WTC11 (cell line): Measurements from ENCODE around the gene LACC1. TPM values are rescaled to one million over a fixed set of nuclear protein-coding genes. Genes with fewer than 3 reads are reported as not detected.

Experiments used
- ATAC-seq: fragments of 200-7000 bp; cut with Tn5 transposase; 2 replicates; pipeline ENCODE4 v1.10.0; 2021; ENCODE audit warnings: mild to moderate bottlenecking, moderate library complexity
- CTCF ChIA-PET: fragments of 300-600 bp; sonication (Branson Sonifier 250); formaldehyde crosslinking; loops from one replicate; lab custom pipeline; 2021; ENCODE audit warnings: antibody characterized with exemption; lab: Charles Lee
- POLR2A ChIA-PET: fragments of 350-600 bp; sonication (Branson Sonifier 250); formaldehyde crosslinking; loops from one replicate; lab custom pipeline; 2021; ENCODE audit warnings: antibody characterized with exemption; lab: Charles Lee
- DNase-seq: peaks from one replicate; pipeline ENCODE4 v3.0.0; 2021; ENCODE audit warnings: low spot score
- H3K27ac Mint-ChIP-seq: 2 replicates; pipeline ENCODE4 v1.8.0; 2021; ENCODE audit warnings: mixed read lengths
- H3K27me3 Mint-ChIP-seq: 2 replicates; pipeline ENCODE4 v1.8.0; 2021; ENCODE audit warnings: low read depth, mild to moderate bottlenecking, moderate library complexity, mixed read lengths
- H3K36me3 Mint-ChIP-seq: 2 replicates; pipeline ENCODE4 v1.8.0; 2021; ENCODE audit warnings: mixed read lengths
- H3K4me1 Mint-ChIP-seq: 2 replicates; pipeline ENCODE4 v1.8.0; 2022; ENCODE audit warnings: mixed read lengths
- H3K4me3 Mint-ChIP-seq: 2 replicates; pipeline ENCODE4 v1.8.0; 2021; ENCODE audit warnings: mild to moderate bottlenecking, moderate library complexity, mixed read lengths
- H3K9me3 Mint-ChIP-seq: 2 replicates; pipeline ENCODE4 v1.8.0; 2021; ENCODE audit warnings: mixed read lengths
- CREM ChIP-seq: sonication (generic); formaldehyde crosslinking; IDR thresholded peaks from 2 replicates; pipeline ENCODE4 v1.8.1; 2022; ENCODE audit warnings: mild to moderate bottlenecking, missing genetic modification reagents, moderate library complexity
- ERG ChIP-seq: fragments of 250-450 bp; sonication (Bioruptor Pico); IDR thresholded peaks from 2 replicates; pipeline ENCODE4 v1.8.0; 2021; ENCODE audit warnings: mild to moderate bottlenecking
- GRHL2 ChIP-seq: fragments of 250-450 bp; sonication (Bioruptor Pico); IDR thresholded peaks from 2 replicates; pipeline ENCODE4 v1.8.0; 2022; ENCODE audit warnings: mild to moderate bottlenecking, moderate library complexity; ENCODE audit not compliant: insufficient replicate concordance, severe bottlenecking
- HMGA2 ChIP-seq: fragments of 250-450 bp; sonication (Bioruptor Pico); IDR thresholded peaks from 2 replicates; pipeline ENCODE4 v1.4.0; 2021; ENCODE audit warnings: mild to moderate bottlenecking, moderate library complexity
- HMGXB4 ChIP-seq: sonication (generic); formaldehyde crosslinking; IDR thresholded peaks from 2 replicates; pipeline ENCODE4 v1.8.1; 2023; ENCODE audit warnings: mild to moderate bottlenecking, moderate library complexity, missing genetic modification reagents
- IRF2 ChIP-seq: sonication (generic); formaldehyde crosslinking; IDR thresholded peaks from 2 replicates; pipeline ENCODE4 v1.8.0; 2022; ENCODE audit warnings: low read depth, missing genetic modification reagents, borderline replicate concordance
- OVOL2 ChIP-seq: fragments of 250-450 bp; sonication (Bioruptor Pico); IDR thresholded peaks from 2 replicates; pipeline ENCODE4 v1.9.0; 2021; ENCODE audit warnings: mild to moderate bottlenecking, borderline replicate concordance
- PRRX2 ChIP-seq: fragments of 250-450 bp; sonication (Bioruptor Pico); IDR thresholded peaks from 2 replicates; pipeline ENCODE4 v1.8.0; 2021; ENCODE audit warnings: mild to moderate bottlenecking
- RORB ChIP-seq: fragments of 250-450 bp; sonication (Bioruptor Pico); IDR thresholded peaks from 2 replicates; pipeline ENCODE4 v1.9.0; 2021; ENCODE audit warnings: mild to moderate bottlenecking
- SOX15 ChIP-seq: fragments of 250-450 bp; sonication (Bioruptor Pico); IDR thresholded peaks from 2 replicates; pipeline ENCODE4 v1.9.0; 2021; ENCODE audit warnings: mild to moderate bottlenecking
- ZNF232 ChIP-seq: sonication (generic); formaldehyde crosslinking; IDR thresholded peaks from 2 replicates; pipeline ENCODE4 v1.8.0; 2022; ENCODE audit warnings: mild to moderate bottlenecking, missing genetic modification reagents
- ZNF281 ChIP-seq: sonication (generic); formaldehyde crosslinking; IDR thresholded peaks from 2 replicates; pipeline ENCODE4 v1.8.0; 2023; ENCODE audit warnings: mild to moderate bottlenecking, missing genetic modification reagents
- ZNF317 ChIP-seq: sonication (generic); formaldehyde crosslinking; IDR thresholded peaks from 2 replicates; pipeline ENCODE4 v1.8.1; 2023; ENCODE audit warnings: low read depth, mild to moderate bottlenecking, moderate library complexity, missing genetic modification reagents, borderline replicate concordance
- ZNF396 ChIP-seq: fragments of 250-450 bp; sonication (Bioruptor Pico); IDR thresholded peaks from 2 replicates; pipeline ENCODE4 v1.8.0; 2021; ENCODE audit warnings: mild to moderate bottlenecking, moderate library complexity, borderline replicate concordance
- ZNF416 ChIP-seq: fragments of 250-450 bp; sonication (Bioruptor Pico); IDR thresholded peaks from 2 replicates; pipeline ENCODE4 v1.9.0; 2021; ENCODE audit warnings: mild to moderate bottlenecking, inconsistent platforms
- ZNF671 ChIP-seq: fragments of 250-450 bp; sonication (Bioruptor Pico); IDR thresholded peaks from 2 replicates; pipeline ENCODE4 v1.8.0; 2021; ENCODE audit warnings: mild to moderate bottlenecking
- total RNA-seq: library from RNA; stranded (reverse); gene quantifications from 3 replicates; pipeline ENCODE4 v1.2.3, GENCODE V29; 2021
- TF ChIP-seq, protein P1 (sequence below): fragments of 250-450 bp; sonication (Bioruptor Pico); IDR thresholded peaks from 2 replicates; pipeline ENCODE4 v1.9.0; 2021; ENCODE audit warnings: moderate library complexity, mild to moderate bottlenecking, inconsistent platforms, borderline replicate concordance
- TF ChIP-seq, protein P2 (sequence below): sonication (generic); formaldehyde crosslinking; IDR thresholded peaks from 2 replicates; pipeline ENCODE4 v1.8.1; 2023; ENCODE audit warnings: mild to moderate bottlenecking, missing genetic modification reagents, moderate library complexity
- TF ChIP-seq, protein P3 (sequence below): sonication (generic); formaldehyde crosslinking; IDR thresholded peaks from 2 replicates; pipeline ENCODE4 v1.8.1; 2022; ENCODE audit warnings: low read depth, mild to moderate bottlenecking, moderate library complexity, missing genetic modification reagents, borderline replicate concordance
- TF ChIP-seq, protein P4 (sequence below): fragments of 250-450 bp; sonication (Bioruptor Pico); IDR thresholded peaks from 2 replicates; pipeline ENCODE4 v1.9.0; 2021; ENCODE audit warnings: mild to moderate bottlenecking
- TF ChIP-seq, protein P5 (sequence below): fragments of 200-600 bp; IDR thresholded peaks from 2 replicates; pipeline ENCODE4 v1.8.0; 2022; ENCODE audit warnings: antibody characterized with exemption

The LACC1 gene
- total RNA-seq, 1 experiment from 2014 or later, result 5.5 TPM

DNA sequence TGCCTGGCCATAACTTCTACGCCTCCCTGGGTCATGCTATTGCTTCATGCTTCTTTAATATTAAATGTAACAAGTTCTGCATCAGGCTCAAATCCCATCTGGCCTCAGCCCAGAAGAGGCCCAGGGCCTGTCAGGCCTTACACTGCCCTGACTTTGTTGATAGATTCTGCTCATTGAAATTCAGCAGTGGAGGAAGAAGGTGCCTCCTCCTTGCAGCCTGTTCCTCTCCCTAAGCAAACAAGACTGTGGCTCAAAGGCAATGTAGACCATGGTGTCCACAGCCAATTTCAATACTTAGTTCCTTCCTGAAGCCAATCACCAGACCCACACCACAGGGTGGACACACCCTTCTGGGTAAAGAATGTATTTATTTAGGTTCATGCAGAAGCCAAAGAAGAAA is 59.4 kb downstream of the LACC1 start:
- ChIA-PET CTCF (no interaction called here), POLR2A (no interaction called here)
- H3K36me3 Mint-ChIP-seq, result no peaks in the 10 kb centered on the region
- H3K4me3 Mint-ChIP-seq, result no peak overlapping the region
- no peaks in the 10 kb centered on the region for H3K9me3 Mint-ChIP-seq
- H3K27me3 Mint-ChIP-seq, result no peaks in the 10 kb centered on the region
- no peak for DNase-seq
- H3K27ac Mint-ChIP-seq, result no peak overlapping the region
- TF ChIP-seq IRF2 (CRISPR knock-in tag), result no peak
- TF ChIP-seq HMGXB4, result no peak
- TF ChIP-seq ZNF671 (CRISPR knock-in tag), result no peak
- no peak for TF ChIP-seq RORB
- TF ChIP-seq, protein P1, sequence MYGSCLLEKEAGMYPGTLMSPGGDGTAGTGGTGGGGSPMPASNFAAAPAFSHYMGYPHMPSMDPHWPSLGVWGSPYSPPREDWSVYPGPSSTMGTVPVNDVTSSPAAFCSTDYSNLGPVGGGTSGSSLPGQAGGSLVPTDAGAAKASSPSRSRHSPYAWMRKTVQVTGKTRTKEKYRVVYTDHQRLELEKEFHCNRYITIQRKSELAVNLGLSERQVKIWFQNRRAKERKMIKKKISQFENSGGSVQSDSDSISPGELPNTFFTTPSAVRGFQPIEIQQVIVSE, result no peak
- TF ChIP-seq CREM (CRISPR knock-in tag), result no peak
- no peak for TF ChIP-seq HMGA2 (CRISPR knock-in tag)
- TF ChIP-seq, protein P2, sequence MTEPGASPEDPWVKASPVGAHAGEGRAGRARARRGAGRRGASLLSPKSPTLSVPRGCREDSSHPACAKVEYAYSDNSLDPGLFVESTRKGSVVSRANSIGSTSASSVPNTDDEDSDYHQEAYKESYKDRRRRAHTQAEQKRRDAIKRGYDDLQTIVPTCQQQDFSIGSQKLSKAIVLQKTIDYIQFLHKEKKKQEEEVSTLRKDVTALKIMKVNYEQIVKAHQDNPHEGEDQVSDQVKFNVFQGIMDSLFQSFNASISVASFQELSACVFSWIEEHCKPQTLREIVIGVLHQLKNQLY, result no peak
- TF ChIP-seq, protein P3, sequence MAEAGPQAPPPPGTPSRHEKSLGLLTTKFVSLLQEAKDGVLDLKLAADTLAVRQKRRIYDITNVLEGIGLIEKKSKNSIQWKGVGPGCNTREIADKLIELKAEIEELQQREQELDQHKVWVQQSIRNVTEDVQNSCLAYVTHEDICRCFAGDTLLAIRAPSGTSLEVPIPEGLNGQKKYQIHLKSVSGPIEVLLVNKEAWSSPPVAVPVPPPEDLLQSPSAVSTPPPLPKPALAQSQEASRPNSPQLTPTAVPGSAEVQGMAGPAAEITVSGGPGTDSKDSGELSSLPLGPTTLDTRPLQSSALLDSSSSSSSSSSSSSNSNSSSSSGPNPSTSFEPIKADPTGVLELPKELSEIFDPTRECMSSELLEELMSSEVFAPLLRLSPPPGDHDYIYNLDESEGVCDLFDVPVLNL (CRISPR knock-in tag), result no peak
- TF ChIP-seq GRHL2 (CRISPR knock-in tag), result no peak
- no peak for TF ChIP-seq ZNF416
- TF ChIP-seq, protein P4, sequence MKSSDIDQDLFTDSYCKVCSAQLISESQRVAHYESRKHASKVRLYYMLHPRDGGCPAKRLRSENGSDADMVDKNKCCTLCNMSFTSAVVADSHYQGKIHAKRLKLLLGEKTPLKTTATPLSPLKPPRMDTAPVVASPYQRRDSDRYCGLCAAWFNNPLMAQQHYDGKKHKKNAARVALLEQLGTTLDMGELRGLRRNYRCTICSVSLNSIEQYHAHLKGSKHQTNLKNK (CRISPR knock-in tag), result no peak
- no peak for TF ChIP-seq OVOL2 (CRISPR knock-in tag)
- no peak for TF ChIP-seq SOX15
- TF ChIP-seq ZNF281, result no peak
- TF ChIP-seq ZNF317, result no peak
- TF ChIP-seq, all 79 proteins: peak for 0
- no peaks in the 10 kb centered on the region for H3K4me1 Mint-ChIP-seq
- no peak for ATAC-seq

DNA sequence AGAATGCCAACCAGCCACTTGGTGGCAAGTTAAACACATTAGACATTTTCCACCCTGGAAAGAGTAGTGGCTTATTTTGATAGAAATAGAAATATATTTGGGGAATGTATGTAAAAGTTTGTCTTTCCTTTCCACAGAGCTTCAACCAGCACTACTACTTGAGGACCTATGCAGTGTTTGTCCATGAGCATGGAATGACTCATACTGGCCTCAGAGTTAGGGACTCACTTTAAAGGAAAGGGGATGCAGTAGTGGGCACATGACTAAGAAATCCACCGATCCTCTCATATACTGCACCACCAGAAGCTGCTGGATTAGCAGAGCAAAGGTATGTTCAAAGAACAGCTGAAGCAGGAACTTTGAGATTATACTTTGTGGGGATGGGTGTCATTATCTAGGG is 62.6 kb downstream of the LACC1 start:
- CTCF ChIA-PET, result no interaction called here
- no peaks in the 10 kb centered on the region for H3K36me3 Mint-ChIP-seq
- POLR2A ChIA-PET, result interaction anchor here (0.8 kb wide), 1 partner anchor 493 kb away, joined by 3 read pairs; no protein-coding TSS in a partner anchor
- no peak for DNase-seq
- H3K27me3 Mint-ChIP-seq, result no peaks in the 10 kb centered on the region
- no peak overlapping the region for H3K4me3 Mint-ChIP-seq
- H3K27ac Mint-ChIP-seq, result no peak overlapping the region
- no peaks in the 10 kb centered on the region for H3K4me1 Mint-ChIP-seq
- H3K9me3 Mint-ChIP-seq, result no peaks in the 10 kb centered on the region
- ATAC-seq, result no peak
- TF ChIP-seq ZNF396 (CRISPR knock-in tag) (no peak), PRRX2 (no peak), ERG (CRISPR knock-in tag) (no peak), ZNF232 (CRISPR knock-in tag) (no peak)
- TF ChIP-seq, protein P5, sequence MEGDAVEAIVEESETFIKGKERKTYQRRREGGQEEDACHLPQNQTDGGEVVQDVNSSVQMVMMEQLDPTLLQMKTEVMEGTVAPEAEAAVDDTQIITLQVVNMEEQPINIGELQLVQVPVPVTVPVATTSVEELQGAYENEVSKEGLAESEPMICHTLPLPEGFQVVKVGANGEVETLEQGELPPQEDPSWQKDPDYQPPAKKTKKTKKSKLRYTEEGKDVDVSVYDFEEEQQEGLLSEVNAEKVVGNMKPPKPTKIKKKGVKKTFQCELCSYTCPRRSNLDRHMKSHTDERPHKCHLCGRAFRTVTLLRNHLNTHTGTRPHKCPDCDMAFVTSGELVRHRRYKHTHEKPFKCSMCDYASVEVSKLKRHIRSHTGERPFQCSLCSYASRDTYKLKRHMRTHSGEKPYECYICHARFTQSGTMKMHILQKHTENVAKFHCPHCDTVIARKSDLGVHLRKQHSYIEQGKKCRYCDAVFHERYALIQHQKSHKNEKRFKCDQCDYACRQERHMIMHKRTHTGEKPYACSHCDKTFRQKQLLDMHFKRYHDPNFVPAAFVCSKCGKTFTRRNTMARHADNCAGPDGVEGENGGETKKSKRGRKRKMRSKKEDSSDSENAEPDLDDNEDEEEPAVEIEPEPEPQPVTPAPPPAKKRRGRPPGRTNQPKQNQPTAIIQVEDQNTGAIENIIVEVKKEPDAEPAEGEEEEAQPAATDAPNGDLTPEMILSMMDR, result no peak
